H9 (cell line): ENCODE data around the gene TXNDC5. TPM values are rescaled to one million over a fixed set of nuclear protein-coding genes. Genes with fewer than 3 reads are reported as not detected.

Experiments
- DNase-seq: peaks from one replicate; pipeline ENCODE4 v3.0.0-alpha.2; 2017
- H2AFZ ChIP-seq: one replicate; pipeline ENCODE4 v1.6.1; 2013; ENCODE audit warnings: mild to moderate bottlenecking, low read length, control low read depth, moderate library complexity
- H2AK5ac ChIP-seq: 2 replicates; pipeline ENCODE4 v1.6.1; 2013; ENCODE audit warnings: low read length, control low read depth, mixed read lengths; ENCODE audit not compliant: insufficient read length
- H2BK120ac ChIP-seq: one replicate; pipeline ENCODE4 v1.6.1; 2013; ENCODE audit warnings: low read depth, mild to moderate bottlenecking, low read length, control low read depth, inconsistent platforms; ENCODE audit not compliant: poor library complexity, severe bottlenecking
- H2BK12ac ChIP-seq: 2 replicates; pipeline ENCODE4 v1.6.1; 2013; ENCODE audit warnings: low read length, control low read depth, mixed read lengths, low read depth; ENCODE audit not compliant: insufficient read length
- H2BK15ac ChIP-seq: 2 replicates; pipeline ENCODE4 v1.6.1; 2013; ENCODE audit warnings: low read depth, low read length, control low read depth
- H2BK20ac ChIP-seq: one replicate; pipeline ENCODE4 v1.6.1; 2013; ENCODE audit warnings: low read depth, mild to moderate bottlenecking, low read length, control low read depth, inconsistent platforms; ENCODE audit not compliant: poor library complexity, severe bottlenecking
- H2BK5ac ChIP-seq: 2 replicates; pipeline ENCODE4 v1.6.1; 2013; ENCODE audit warnings: low read length, control low read depth, mixed read lengths; ENCODE audit not compliant: insufficient read length
- H3K14ac ChIP-seq: 2 replicates; pipeline ENCODE4 v1.6.1; 2013; ENCODE audit warnings: low read length, control low read depth; ENCODE audit not compliant: insufficient read depth
- H3K18ac ChIP-seq: 2 replicates; pipeline ENCODE4 v1.6.1; 2013; ENCODE audit warnings: low read depth, mild to moderate bottlenecking, mixed read lengths, low read length, control low read depth; ENCODE audit not compliant: insufficient read length
- H3K23ac ChIP-seq: 2 replicates; pipeline ENCODE4 v1.6.1; 2013; ENCODE audit warnings: low read length, control low read depth, mixed read lengths, low read depth; ENCODE audit not compliant: insufficient read length
- H3K23me2 ChIP-seq: 2 replicates; pipeline ENCODE4 v1.6.1; 2013; ENCODE audit warnings: low read depth, mild to moderate bottlenecking, mixed read lengths, low read length, control low read depth; ENCODE audit not compliant: insufficient read length, poor library complexity, severe bottlenecking
- H3K27ac ChIP-seq: 2 replicates; pipeline ENCODE4 v1.5.1; 2013; ENCODE audit warnings: low read length, control low read depth, mixed read lengths, low read depth; ENCODE audit not compliant: insufficient read length
- H3K27me3 ChIP-seq: 2 replicates; pipeline ENCODE4 v1.6.1; 2013; ENCODE audit warnings: low read length, control low read depth, inconsistent platforms; ENCODE audit not compliant: insufficient read depth
- H3K4ac ChIP-seq: 2 replicates; pipeline ENCODE4 v1.6.1; 2013; ENCODE audit warnings: low read depth, mild to moderate bottlenecking, control low read depth, inconsistent platforms, low read length, moderate library complexity
- H3K4me1 ChIP-seq: 2 replicates; pipeline ENCODE4 v1.6.1; 2013; ENCODE audit warnings: low read length, control low read depth, inconsistent platforms; ENCODE audit not compliant: insufficient read depth
- H3K4me2 ChIP-seq: 2 replicates; pipeline ENCODE4 v1.6.1; 2013; ENCODE audit warnings: low read length, control low read depth, mixed read lengths; ENCODE audit not compliant: insufficient read length, insufficient read depth
- H3K56ac ChIP-seq: 2 replicates; pipeline ENCODE4 v1.6.1; 2013; ENCODE audit warnings: low read depth, mild to moderate bottlenecking, mixed read lengths, low read length, control low read depth; ENCODE audit not compliant: insufficient read length
- H3K79me1 ChIP-seq: 2 replicates; pipeline ENCODE4 v1.6.1; 2013; ENCODE audit warnings: low read depth, mild to moderate bottlenecking, moderate library complexity, low read length, control low read depth, inconsistent platforms; ENCODE audit not compliant: insufficient read depth, poor library complexity, severe bottlenecking
- H3K79me2 ChIP-seq: 2 replicates; pipeline ENCODE4 v1.6.1; 2013; ENCODE audit warnings: low read length, control low read depth, inconsistent platforms; ENCODE audit not compliant: insufficient read depth
- H3K9ac ChIP-seq: 2 replicates; pipeline ENCODE4 v1.6.1; 2013; ENCODE audit warnings: low read length, control low read depth, mixed read lengths; ENCODE audit not compliant: insufficient read length; ENCODE audit errors: extremely low read depth
- H3K9me3 ChIP-seq: one replicate; pipeline ENCODE4 v1.6.1; 2013; ENCODE audit warnings: low read depth, low read length, inconsistent platforms; ENCODE audit not compliant: control insufficient read depth
- H3T11ph ChIP-seq: one replicate; pipeline ENCODE4 v1.6.1; 2013; ENCODE audit warnings: mild to moderate bottlenecking, low read length, control low read depth, inconsistent platforms
- H4K20me1 ChIP-seq: one replicate; pipeline ENCODE4 v1.6.1; 2013; ENCODE audit not compliant: control insufficient read depth, insufficient read length, insufficient read depth
- H4K5ac ChIP-seq: 2 replicates; pipeline ENCODE4 v1.6.1; 2013; ENCODE audit warnings: low read depth, mild to moderate bottlenecking, mixed read lengths, low read length, control low read depth; ENCODE audit not compliant: insufficient read length
- H4K8ac ChIP-seq: replicated peaks from 2 replicates; pipeline ENCODE4 v1.6.1; 2013; ENCODE audit warnings: low read length, control low read depth, mixed read lengths, low read depth; ENCODE audit not compliant: insufficient read length
- H4K91ac ChIP-seq: 2 replicates; pipeline ENCODE4 v1.6.1; 2013; ENCODE audit warnings: low read depth, mild to moderate bottlenecking, moderate library complexity, mixed read lengths, low read length, control low read depth; ENCODE audit not compliant: insufficient read length
- H3K27ac Mint-ChIP-seq, 3 experiments: 2 replicates in 2 of 3; 3 replicates in 1 of 3; pipeline ENCODE4 v1.8.0; 2020 to 2021; ENCODE audit warnings: mixed read lengths in 3 of 3, mild to moderate bottlenecking in 1 of 3, moderate library complexity in 1 of 3
- H3K27me3 Mint-ChIP-seq: 2 replicates; pipeline ENCODE4 v1.8.0; 2021; ENCODE audit warnings: low read depth, mild to moderate bottlenecking, moderate library complexity, mixed read lengths
- H3K36me3 Mint-ChIP-seq, 3 experiments: 2 replicates in 2 of 3; 3 replicates in 1 of 3; pipeline ENCODE4 v1.8.0; 2020 to 2021; ENCODE audit warnings: low read depth in 3 of 3, mixed read lengths in 3 of 3; ENCODE audit not compliant: insufficient read depth in 1 of 3
- H3K4me1 Mint-ChIP-seq, 2 experiments: 2 replicates each; pipeline ENCODE4 v1.8.0; 2020; ENCODE audit warnings: mixed read lengths in 2 of 2
- H3K4me3 Mint-ChIP-seq, 2 experiments: 2 replicates in 1 of 2; 3 replicates in 1 of 2; pipeline ENCODE4 v1.8.0; 2020 to 2021; ENCODE audit warnings: mild to moderate bottlenecking in 2 of 2, mixed read lengths in 2 of 2, moderate library complexity in 1 of 2
- H3K9me3 Mint-ChIP-seq, 2 experiments: 2 replicates in 1 of 2; 3 replicates in 1 of 2; pipeline ENCODE4 v1.8.0; 2020; ENCODE audit warnings: mild to moderate bottlenecking in 2 of 2, mixed read lengths in 2 of 2, moderate library complexity in 1 of 2
- CTCF ChIP-seq: fragments of 200-600 bp; sonication (generic); conservative IDR thresholded peaks from 3 replicates; pipeline ENCODE4 v1.8.0; 2021; ENCODE audit warnings: antibody characterized with exemption, mild to moderate bottlenecking
- WGBS: extraction: QIAGEN DNeasy Blood & Tissue Kit; methylation state at CpG from one replicate; pipeline ENCODE4 v1.1.7; 2013; ENCODE audit warnings: missing lambda C conversion rate, low lambda C conversion rate, mixed read lengths; ENCODE audit not compliant: insufficient read length; ENCODE audit errors: extremely low coverage; 5-methylcytosine and 5-hydroxymethylcytosine counted together
- total RNA-seq: library from RNA; stranded (reverse); gene quantifications from 2 replicates; pipeline ENCODE4 v1.2.1, GENCODE V29; 2021

Gene TXNDC5
- total RNA-seq, 1 experiment from 2014 or later = 130 TPM

- H3K4me3 Mint-ChIP-seq = no peak overlapping the region; a peak in 2 of 5 replicates
- peaks cover 9 to 12% of the 10 kb centered on the region in 2 experiments for H3K4me1 Mint-ChIP-seq
- no peaks in the 10 kb centered on the region for H4K20me1 ChIP-seq
- H3K4me1 ChIP-seq = no peaks in the 10 kb centered on the region
- no peaks in the 10 kb centered on the region for H3K9me3 Mint-ChIP-seq
- H3K18ac ChIP-seq = no peak overlapping the region
- peak overlapping the region; percentile 64 for H3K9ac ChIP-seq
- H3K4ac ChIP-seq = no peak overlapping the region
- H3K14ac ChIP-seq = no peak overlapping the region
- H3K23ac ChIP-seq = no peak overlapping the region
- H4K91ac ChIP-seq = no peak overlapping the region
- no peak overlapping the region for H4K5ac ChIP-seq
- no peak overlapping the region for H2AFZ ChIP-seq
- no CpG with 5 or more reads among the region's 11 CpGs for WGBS
- TF ChIP-seq CTCF = no peak
- H2AK5ac ChIP-seq = no peak overlapping the region
- peaks cover 25% of the 10 kb centered on the region; the same call in 1 of the 2 replicates for H3K79me2 ChIP-seq
- no peaks in the 10 kb centered on the region for H3K79me1 ChIP-seq
- H3K27me3 Mint-ChIP-seq = no peaks in the 10 kb centered on the region; the same call in 1 of the 2 replicates
- no peak overlapping the region for H2BK5ac ChIP-seq
- peaks cover 0 to 5% (median 5%) of the 10 kb centered on the region in 3 experiments; a peak in 5 of 7 replicates for H3K36me3 Mint-ChIP-seq
- H3K9me3 ChIP-seq = no peaks in the 10 kb centered on the region
- H3K27ac Mint-ChIP-seq = peak overlapping the region in 1 of 3 experiments; percentile 63; a peak in 2 of 7 replicates
- peak overlapping the region; percentile 44 for H3K4me2 ChIP-seq
- H3K27me3 ChIP-seq = no peaks in the 10 kb centered on the region; the same call in 1 of the 2 replicates
- H3K56ac ChIP-seq = no peak overlapping the region
- no peak overlapping the region for H2BK15ac ChIP-seq
- no peak overlapping the region for H3T11ph ChIP-seq
- H3K23me2 ChIP-seq = peaks cover 10% of the 10 kb centered on the region
- H2BK12ac ChIP-seq = no peak overlapping the region
- H2BK120ac ChIP-seq = no peak overlapping the region
- no peak for DNase-seq
- no peak overlapping the region for H2BK20ac ChIP-seq
- no peak overlapping the region for H3K27ac ChIP-seq
- H4K8ac ChIP-seq = no peak overlapping the region
Measured at GRCh38 chr6:7911345-7911725, 747 bp upstream of the TXNDC5 start.
